Choroid plexus epithelial cell (primary cell): ENCODE results near the gene TMEM260.

ENCODE experiments used
- DNase-seq: peaks from one replicate; pipeline ENCODE4 v3.0.0-alpha.2; 2010; ENCODE audit warnings: low read depth
- H3K4me3 ChIP-seq: 2 replicates; pipeline ENCODE4 v1.5.1; 2011; ENCODE audit warnings: low read depth, mild to moderate bottlenecking, control low read depth, low read length, moderate library complexity
- TF ChIP-seq, protein P1 (sequence below): conservative IDR thresholded peaks from 2 replicates; pipeline ENCODE4 v1.5.1; 2011; ENCODE audit warnings: low read depth, mild to moderate bottlenecking, control low read depth, inconsistent platforms, low read length, moderate library complexity

TMEM260 gene

GRCh38 chr14:56633544-56633943 lies 53.9 kb downstream of the TMEM260 start:
- no peak for DNase-seq
- H3K4me3 ChIP-seq = no peak overlapping the region
- TF ChIP-seq, protein P1, sequence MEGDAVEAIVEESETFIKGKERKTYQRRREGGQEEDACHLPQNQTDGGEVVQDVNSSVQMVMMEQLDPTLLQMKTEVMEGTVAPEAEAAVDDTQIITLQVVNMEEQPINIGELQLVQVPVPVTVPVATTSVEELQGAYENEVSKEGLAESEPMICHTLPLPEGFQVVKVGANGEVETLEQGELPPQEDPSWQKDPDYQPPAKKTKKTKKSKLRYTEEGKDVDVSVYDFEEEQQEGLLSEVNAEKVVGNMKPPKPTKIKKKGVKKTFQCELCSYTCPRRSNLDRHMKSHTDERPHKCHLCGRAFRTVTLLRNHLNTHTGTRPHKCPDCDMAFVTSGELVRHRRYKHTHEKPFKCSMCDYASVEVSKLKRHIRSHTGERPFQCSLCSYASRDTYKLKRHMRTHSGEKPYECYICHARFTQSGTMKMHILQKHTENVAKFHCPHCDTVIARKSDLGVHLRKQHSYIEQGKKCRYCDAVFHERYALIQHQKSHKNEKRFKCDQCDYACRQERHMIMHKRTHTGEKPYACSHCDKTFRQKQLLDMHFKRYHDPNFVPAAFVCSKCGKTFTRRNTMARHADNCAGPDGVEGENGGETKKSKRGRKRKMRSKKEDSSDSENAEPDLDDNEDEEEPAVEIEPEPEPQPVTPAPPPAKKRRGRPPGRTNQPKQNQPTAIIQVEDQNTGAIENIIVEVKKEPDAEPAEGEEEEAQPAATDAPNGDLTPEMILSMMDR = no peak

- no peak for DNase-seq
- no peak overlapping the region for H3K4me3 ChIP-seq
- TF ChIP-seq, protein P1 = no peak
Measured at GRCh38 chr14:56635041-56635440, 55.4 kb downstream of the TMEM260 start.

DNA sequence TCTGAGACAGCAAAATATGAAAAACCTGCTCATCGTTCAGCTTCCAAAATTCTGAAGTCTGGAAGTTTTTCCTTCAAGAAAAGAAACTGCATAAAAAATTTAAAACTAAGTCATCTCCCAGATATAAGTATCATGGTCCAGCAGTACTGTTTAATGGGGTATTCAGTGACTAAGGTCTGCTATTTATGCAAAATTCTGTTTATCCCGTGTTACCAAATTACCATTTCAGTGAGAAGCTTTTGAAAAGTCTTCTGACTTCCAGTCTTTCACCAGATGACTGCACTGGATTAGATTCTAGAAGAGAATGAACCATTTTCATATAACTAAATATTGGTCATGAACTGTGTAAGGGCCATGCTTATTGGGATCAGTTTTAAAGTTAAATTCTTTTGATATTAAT lies 67.9 kb downstream of the TMEM260 start:
- DNase-seq = no peak
- TF ChIP-seq, protein P1 = no peak
- H3K4me3 ChIP-seq = no peak overlapping the region

GRCh38 chr14:56648508-56649301 lies 69.1 kb downstream of the TMEM260 start:
- DNase-seq = no peak
- TF ChIP-seq, protein P1 = no peak
- H3K4me3 ChIP-seq = no peak overlapping the region

DNA sequence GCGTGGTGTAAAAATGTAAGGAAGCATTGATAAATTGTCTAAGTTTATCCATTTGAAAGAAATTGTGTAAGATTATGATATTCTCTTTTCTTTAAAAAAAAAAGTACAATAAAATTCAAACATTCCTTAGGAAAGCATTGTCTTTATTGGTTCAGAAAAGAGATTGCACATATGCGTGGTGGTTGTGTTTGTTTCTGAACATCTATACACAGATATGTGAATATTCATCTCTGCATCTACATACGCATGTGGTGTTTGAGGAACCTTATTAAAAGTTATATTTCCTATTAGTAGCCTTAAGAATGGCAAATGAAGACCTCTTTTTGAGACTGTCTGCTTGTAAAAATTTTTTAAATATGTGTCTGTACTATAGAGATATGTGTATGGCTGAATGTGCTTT lies 69.8 kb downstream of the TMEM260 start:
- H3K4me3 ChIP-seq = no peak overlapping the region
- no peak for DNase-seq
- TF ChIP-seq, protein P1 = no peak

- DNase-seq = no peak
- no peak overlapping the region for H3K4me3 ChIP-seq
- TF ChIP-seq, protein P1 = no peak
Measured at GRCh38 chr14:56650048-56650447, 70.5 kb downstream of the TMEM260 start.

DNA sequence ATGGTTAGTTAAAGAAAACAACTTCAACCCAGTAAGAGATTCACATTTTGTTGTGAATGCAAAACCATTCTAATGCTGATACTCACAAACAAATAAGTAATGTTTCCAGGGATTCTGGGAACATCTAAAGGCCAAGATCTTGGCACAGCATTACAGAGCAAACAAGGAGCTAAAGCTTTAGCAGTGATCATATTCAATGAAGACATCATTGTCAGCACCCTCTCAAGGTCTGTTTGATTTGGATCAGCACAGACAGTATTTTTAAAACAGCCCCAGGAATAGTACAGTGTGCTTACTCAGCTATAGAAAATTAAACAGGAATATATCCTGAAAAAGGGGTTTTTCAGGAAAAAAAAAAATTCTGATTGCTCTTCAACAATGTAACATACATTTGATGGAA lies 71.4 kb downstream of the TMEM260 start:
- H3K4me3 ChIP-seq = no peak overlapping the region
- TF ChIP-seq, protein P1 = no peak
- DNase-seq = no peak
